ENCODE data around the gene GABRB2.

DNA sequence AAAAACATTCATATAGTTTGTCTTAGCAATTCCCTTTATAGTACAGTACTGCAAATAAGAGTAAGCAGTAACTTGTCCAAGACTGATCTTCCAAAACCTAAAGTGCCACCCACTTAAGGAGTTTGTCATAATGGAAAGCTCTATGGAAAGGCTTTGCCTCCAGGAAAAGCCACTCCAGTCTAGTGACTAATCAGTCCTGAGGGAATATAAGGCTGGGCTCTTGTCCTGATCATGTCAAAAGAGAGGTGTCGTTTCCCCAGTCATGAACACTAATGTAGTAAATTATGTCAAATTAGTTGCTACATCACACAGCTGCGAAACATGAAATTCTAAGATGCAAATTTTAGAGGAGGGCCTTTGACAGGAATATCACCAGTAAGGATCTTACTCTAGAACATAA is 271.6 kb downstream of the GABRB2 start:
- TF ChIP-seq CTCF (IDR thresholded peaks at IDR 0.05): no peak
- no peak for TF ChIP-seq ZFX (IDR thresholded peaks at IDR 0.05; ENCODE audit: borderline replicate concordance)

All from 22Rv1 (cell line).